GOT3 (cell line): ENCODE measurements around the gene DAW1.
"Not testable (repeated sequence)": the region's sequence is repeated elsewhere in the genome, so short reads cannot be mapped to it uniquely, and the experiment has no call there.

Experiments
- DNase-seq: peaks from one replicate; lab custom pipeline; 2025; ENCODE audit warnings: mixed read lengths; lab: John Stamatoyannopoulos, UW

Gene DAW1

GRCh38 chr2:227914362-227914761 lies 42.9 kb downstream of the DAW1 start:
- no peak for DNase-seq

- no peak for DNase-seq
Observed at GRCh38 chr2:227921648-227922047, 50.2 kb downstream of the DAW1 start.

DNA sequence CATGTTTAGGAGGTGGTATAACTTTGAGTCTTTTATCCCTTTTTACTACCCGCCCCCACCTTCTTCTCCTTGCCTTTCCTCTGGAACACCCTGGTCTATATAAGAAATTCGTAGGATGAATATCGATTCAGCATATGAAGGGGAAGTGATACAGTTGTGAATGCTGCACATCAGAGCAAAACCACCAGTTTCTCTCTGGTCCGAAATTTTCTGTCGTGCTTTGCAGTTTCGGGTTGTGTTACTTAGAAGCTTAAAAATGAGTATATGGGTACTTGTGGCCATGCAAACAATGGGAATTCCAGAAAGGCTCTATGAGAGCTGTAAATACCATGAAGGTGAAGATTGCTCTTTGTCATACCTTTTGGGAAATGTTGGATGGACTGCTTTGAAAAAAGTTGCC lies 60.6 kb downstream of the DAW1 start:
- no peak for DNase-seq

DNA sequence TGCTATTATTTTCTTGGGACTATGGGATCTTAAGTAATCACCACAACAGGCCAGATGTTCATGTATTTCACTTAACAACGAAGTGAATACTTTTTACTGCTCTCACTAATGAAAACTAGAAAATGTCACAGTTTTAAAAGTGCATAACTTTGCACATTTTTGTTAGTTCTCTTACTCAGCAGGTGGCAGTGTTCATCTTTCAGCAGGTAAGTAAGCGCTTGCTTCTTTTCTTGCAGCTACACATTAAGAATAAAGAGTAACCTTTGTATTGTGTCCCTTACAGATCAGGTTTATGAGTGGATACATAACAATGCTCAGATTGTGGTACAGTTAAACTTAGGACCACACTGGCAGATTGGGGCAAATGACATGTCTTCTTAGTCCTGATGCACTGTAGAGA lies 61.0 kb downstream of the DAW1 start:
- no peak for DNase-seq

DNA sequence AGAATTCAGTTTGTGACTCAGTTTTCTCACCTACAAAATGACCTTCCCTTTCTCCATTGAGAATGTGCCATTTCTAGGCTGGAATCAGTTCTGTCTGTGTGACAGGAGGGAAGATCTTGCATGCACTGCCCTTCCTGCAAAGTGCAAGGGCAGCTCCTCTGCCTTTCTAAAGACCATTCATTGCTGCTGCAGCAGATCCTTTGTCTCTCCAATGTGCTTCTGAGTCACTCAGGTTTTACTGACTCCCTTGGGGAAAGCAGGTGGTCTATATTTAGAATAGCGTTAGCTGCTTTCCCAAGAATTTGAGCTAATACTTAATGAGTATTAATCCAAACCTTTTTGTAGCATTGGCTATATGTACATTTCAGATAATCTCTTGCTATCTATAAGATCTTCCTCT lies 62.5 kb downstream of the DAW1 start:
- DNase-seq: no peak

GRCh38 chr2:227936249-227936648 lies 64.8 kb downstream of the DAW1 start:
- DNase-seq: not testable (repeated sequence)

DNA sequence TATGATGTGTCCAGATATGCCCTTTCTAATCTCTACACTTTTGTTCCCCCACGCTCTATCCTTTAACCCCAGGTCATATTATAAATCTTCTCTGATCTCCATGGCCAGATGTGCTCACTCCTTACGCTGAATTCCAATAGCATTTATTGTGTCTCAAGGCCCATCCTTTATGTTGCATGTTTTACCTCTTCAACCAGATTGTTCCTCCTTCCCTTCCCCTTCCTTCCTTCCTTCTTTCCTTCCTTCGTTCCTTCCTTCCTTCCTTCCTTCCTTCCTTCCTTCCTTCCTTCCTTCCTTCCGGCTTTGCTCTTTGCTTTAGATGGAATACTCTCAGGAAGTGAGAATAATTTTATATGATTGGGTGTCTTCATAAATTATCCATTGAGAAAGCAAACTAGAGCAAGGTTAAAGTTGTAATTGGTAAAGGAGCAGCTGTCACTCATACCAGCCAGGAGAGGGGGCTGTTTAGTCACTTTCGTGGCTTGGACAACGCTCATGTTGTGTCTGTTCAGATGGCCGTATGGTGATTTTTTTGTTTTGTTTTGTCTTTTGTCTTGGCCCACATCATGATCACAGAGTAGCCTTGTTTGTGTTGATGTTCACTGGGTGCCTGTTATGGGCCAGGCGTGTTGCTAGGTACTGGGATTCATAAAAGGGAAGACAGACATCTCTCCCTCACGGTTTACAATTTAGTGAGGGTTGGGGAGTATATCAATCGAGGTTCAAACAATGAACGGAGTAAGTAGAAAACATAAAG lies 68.0 kb downstream of the DAW1 start:
- no peak for DNase-seq

GRCh38 chr2:227942021-227942420 lies 70.6 kb downstream of the DAW1 start:
- DNase-seq: no peak

DNA sequence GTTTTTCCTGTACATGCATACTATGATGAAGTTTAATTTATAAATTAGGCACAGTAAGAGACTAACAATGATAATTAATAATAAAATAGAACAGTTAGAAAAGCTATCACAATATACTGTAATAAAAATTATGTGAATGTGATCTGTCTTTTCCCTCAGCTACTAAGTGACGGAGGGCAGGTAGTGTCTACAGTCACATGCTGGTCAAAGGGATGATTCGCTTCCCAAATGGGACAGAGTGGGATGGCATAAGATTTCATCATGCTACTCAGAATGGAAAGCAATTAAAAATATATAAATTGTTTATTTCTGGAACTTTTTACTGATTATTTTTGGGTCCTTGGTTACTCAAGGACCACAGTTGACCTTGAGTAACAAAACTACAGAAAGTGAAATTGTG lies 71.5 kb downstream of the DAW1 start:
- no peak for DNase-seq

GRCh38 chr2:227960317-227960716 lies 88.9 kb downstream of the DAW1 start:
- DNase-seq: no peak

- no peak for DNase-seq
Observed at GRCh38 chr2:227971619-227972230, 100.3 kb downstream of the DAW1 start.

DNA sequence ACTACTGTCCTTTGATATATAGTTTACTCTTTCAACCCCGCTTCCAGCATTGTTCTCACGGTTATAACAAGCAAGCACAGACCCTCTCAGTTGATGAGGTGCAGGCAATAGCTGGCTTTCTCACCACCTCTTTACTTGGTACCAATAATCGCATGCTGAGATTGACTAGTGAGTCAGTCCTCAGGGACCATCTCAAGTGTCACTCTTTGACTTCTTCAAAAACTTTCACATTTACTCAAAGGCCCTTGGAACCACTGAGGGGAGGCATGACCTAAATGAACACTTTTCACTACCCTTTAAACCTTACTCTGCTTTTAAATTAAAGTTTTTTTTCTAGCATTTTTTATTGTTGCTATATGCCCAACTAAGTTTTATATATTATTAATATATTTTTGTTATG lies 101.8 kb downstream of the DAW1 start:
- no peak for DNase-seq
